Measurements from ENCODE around the gene CASP2.

- TF ChIP-seq CTCF (IDR thresholded peaks at IDR 0.05; ENCODE audit: low read length) (no peak), EZH2 (IDR thresholded peaks at IDR 0.05; ENCODE audit: borderline replicate concordance, low read length) (no peak)
Measured at GRCh38 chr7:143272871-143273270, 15.3 kb upstream of the CASP2 start.
